CD4-positive, alpha-beta memory T cell (primary cell): ENCODE measurements around the gene SLC38A9. TPM values are rescaled to one million over a fixed set of nuclear protein-coding genes. Genes with fewer than 3 reads are reported as not detected.
A peak's percentile ranks its signal among the peaks of the same experiment; 100 is the strongest.

Experiments
- CTCF ChIA-PET: fragments of 350-600 bp; sonication (Branson Sonifier 250); formaldehyde crosslinking; loops from one replicate; lab custom pipeline; 2021; ENCODE audit warnings: inconsistent platforms; ENCODE audit not compliant: partially characterized antibody; lab: Charles Lee
- POLR2A ChIA-PET: fragments of 350-600 bp; sonication (Branson Sonifier 250); formaldehyde crosslinking; loops from one replicate; lab custom pipeline; 2021; ENCODE audit not compliant: partially characterized antibody; lab: Charles Lee
- DNase-seq, 5 donors: peaks; one replicate each; pipeline versions ENCODE4 v3.0.0 to v3.0.0-alpha.2; 2020 to 2022; ENCODE audit warnings: mixed read lengths in 1 of 5
- H3K27ac ChIP-seq: one replicate; pipeline ENCODE4 v1.7.0; 2013; ENCODE audit warnings: low read depth, low read length
- H3K27me3 ChIP-seq: 2 replicates; pipeline ENCODE4 v1.7.0; 2013; ENCODE audit warnings: mild to moderate bottlenecking, low read length, moderate library complexity; ENCODE audit not compliant: insufficient read depth
- H3K36me3 ChIP-seq: 2 replicates; pipeline ENCODE4 v1.7.0; 2013; ENCODE audit warnings: mild to moderate bottlenecking, low read length, moderate library complexity; ENCODE audit not compliant: insufficient read depth
- H3K4me1 ChIP-seq: 2 replicates; pipeline ENCODE4 v1.7.0; 2013; ENCODE audit warnings: mild to moderate bottlenecking, low read length, moderate library complexity; ENCODE audit not compliant: insufficient read depth
- H3K4me3 ChIP-seq, 2 donors: one replicate each; pipeline ENCODE4 v1.7.0; 2013; ENCODE audit warnings: low read length in 2 of 2, mild to moderate bottlenecking in 1 of 2
- H3K9me3 ChIP-seq, 2 donors: one replicate each; pipeline ENCODE4 v1.7.0; 2013; ENCODE audit warnings: low read length in 2 of 2, control low read depth in 1 of 2; ENCODE audit not compliant: control insufficient read depth in 1 of 2
- H3K27ac Mint-ChIP-seq, 7 donors: one replicate each; pipeline ENCODE4 v1.8.0; 2020 to 2021; ENCODE audit warnings: mixed read lengths in 7 of 7, mild to moderate bottlenecking in 6 of 7, inconsistent platforms in 3 of 7, moderate library complexity in 3 of 7
- H3K27me3 Mint-ChIP-seq, 2 donors: one replicate each; pipeline ENCODE4 v1.8.0; 2020 to 2021; ENCODE audit warnings: mixed read lengths in 2 of 2
- H3K36me3 Mint-ChIP-seq, 2 donors: one replicate each; pipeline ENCODE4 v1.8.0; 2020 to 2021; ENCODE audit warnings: mixed read lengths in 2 of 2, inconsistent platforms in 1 of 2, mild to moderate bottlenecking in 1 of 2
- H3K4me1 Mint-ChIP-seq, 4 donors: one replicate each; pipeline ENCODE4 v1.8.0; 2020 to 2021; ENCODE audit warnings: mixed read lengths in 4 of 4, mild to moderate bottlenecking in 1 of 4
- H3K4me3 Mint-ChIP-seq, 8 donors: one replicate each; pipeline ENCODE4 v1.8.0; 2020 to 2021; ENCODE audit warnings: mixed read lengths in 8 of 8, mild to moderate bottlenecking in 7 of 8, moderate library complexity in 6 of 8, inconsistent platforms in 3 of 8
- H3K9me3 Mint-ChIP-seq, 8 donors: one replicate each; pipeline ENCODE4 v1.8.0; 2020 to 2021; ENCODE audit warnings: mixed read lengths in 8 of 8, mild to moderate bottlenecking in 5 of 8, inconsistent platforms in 3 of 8, moderate library complexity in 1 of 8
- intact Hi-C: fragments of 100-400 bp; cut with micrococcal nuclease; formaldehyde crosslinking; loops from one replicate; pipeline ENCODE4 v1.15.1; 2023
- polyA plus RNA-seq, 2 donors: library from polyadenylated mRNA; unstranded; fragments of 300-500 nt; fragmentation: Illumina TruSeq; gene quantifications; one replicate each; pipeline ENCODE4 v1.2.3, GENCODE V29; 2021
- total RNA-seq, 2 experiments: library from RNA; stranded (reverse); gene quantifications; one replicate each; pipeline ENCODE4 v1.2.3, GENCODE V29; 2021

The SLC38A9 gene
- total and polyA plus RNA-seq, 4 experiments from 2014 or later, result 7.0 to 28.2 (median 22.0) TPM

DNA sequence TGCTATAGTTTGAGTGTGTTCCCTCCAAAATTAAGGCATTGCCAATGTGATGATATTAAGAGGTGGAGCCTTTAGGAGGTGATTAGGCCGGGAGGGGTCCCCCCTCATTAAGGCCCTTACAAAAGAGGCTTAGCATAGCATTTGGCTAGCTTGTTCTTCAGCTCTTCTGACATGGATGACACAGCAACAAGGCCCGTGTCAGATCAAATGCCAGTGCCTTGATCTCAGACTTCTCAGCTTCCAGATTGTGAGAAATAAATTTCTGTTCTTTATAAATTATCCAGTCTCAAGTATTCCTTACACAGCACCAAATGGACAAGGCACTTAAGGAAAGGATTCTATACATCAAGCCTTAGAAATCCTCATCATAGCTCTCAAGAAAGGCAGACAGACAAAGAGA, 31.8 kb downstream of the SLC38A9 start:
- Mint-ChIP-seq H3K36me3 (peaks cover 3 to 12% of the 10 kb centered on the region in 2 donors), H3K27me3 (no peaks in the 10 kb centered on the region), H3K9me3 (no peaks in the 10 kb centered on the region), H3K4me1 (peaks cover 0 to 4% (median 1%) of the 10 kb centered on the region in 4 donors), H3K27ac (peak overlapping the region in 2 of 7 donors; percentile 8 to 24), H3K4me3 (no peak overlapping the region)
- ChIA-PET CTCF (no interaction called here), POLR2A (no interaction called here)
- no peaks in the 10 kb centered on the region for H3K9me3 ChIP-seq
- no peak overlapping the region for H3K27ac ChIP-seq
- no peak overlapping the region for H3K4me3 ChIP-seq
- intact Hi-C loops, result no loop called here
- H3K27me3 ChIP-seq, result no peaks in the 10 kb centered on the region
- no peak for DNase-seq
- H3K36me3 ChIP-seq, result no peaks in the 10 kb centered on the region
- H3K4me1 ChIP-seq, result no peaks in the 10 kb centered on the region

DNA sequence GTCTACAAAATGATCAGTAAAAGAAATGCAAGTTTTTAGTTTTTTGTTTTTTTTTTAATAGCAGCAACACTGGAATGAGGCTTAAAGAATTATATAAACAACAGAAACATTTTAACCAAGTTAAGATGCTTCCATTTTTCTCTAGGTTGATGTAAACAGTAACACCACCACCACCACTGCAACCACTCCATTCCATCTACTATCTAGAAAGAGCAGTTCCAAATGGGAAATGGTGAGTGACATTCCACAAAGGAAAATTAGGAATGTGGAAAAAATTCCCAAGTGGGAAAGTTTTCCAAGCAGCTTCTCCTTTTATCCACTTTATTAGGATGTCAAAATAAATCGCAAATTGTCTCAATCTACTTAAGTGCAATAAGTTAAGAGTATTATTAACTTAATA, 32.6 kb downstream of the SLC38A9 start:
- H3K4me3 ChIP-seq, result no peak overlapping the region
- intact Hi-C loops, result no loop called here
- Mint-ChIP-seq H3K36me3 (peaks cover 4 to 12% of the 10 kb centered on the region in 2 donors), H3K4me3 (no peak overlapping the region), H3K4me1 (peaks cover 0 to 4% (median 1%) of the 10 kb centered on the region in 4 donors), H3K9me3 (no peaks in the 10 kb centered on the region), H3K27me3 (no peaks in the 10 kb centered on the region), H3K27ac (no peak overlapping the region)
- no peaks in the 10 kb centered on the region for H3K9me3 ChIP-seq
- no peaks in the 10 kb centered on the region for H3K4me1 ChIP-seq
- ChIA-PET POLR2A (no interaction called here), CTCF (interaction anchor here (2.4 kb wide), 1 partner anchor 12 kb away, joined by 13 read pairs; no protein-coding TSS in a partner anchor)
- H3K36me3 ChIP-seq, result no peaks in the 10 kb centered on the region
- no peak for DNase-seq
- no peaks in the 10 kb centered on the region for H3K27me3 ChIP-seq
- no peak overlapping the region for H3K27ac ChIP-seq

DNA sequence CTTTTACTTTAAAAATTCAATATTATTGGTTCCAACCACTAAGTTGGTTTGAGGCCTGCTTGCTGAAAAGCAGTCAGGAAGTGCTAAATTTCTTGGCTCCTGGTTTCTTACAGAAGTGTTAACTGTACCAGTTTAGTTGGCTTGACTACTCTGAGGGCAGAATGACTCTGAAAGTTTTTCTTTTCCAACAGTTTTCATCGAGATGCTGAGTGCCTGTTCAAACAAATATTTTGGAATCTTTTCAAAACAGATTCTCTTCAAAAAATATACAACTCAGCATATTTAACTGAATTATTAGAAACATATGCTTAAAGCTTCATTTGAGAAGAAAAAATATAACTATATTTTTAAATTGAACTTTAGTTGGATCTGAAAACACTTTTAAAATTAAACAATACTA, 37.0 kb downstream of the SLC38A9 start:
- Histone ChIP-seq H3K4me1 (no peaks in the 10 kb centered on the region), H3K27ac (no peak overlapping the region), H3K4me3 (no peak overlapping the region), H3K27me3 (no peaks in the 10 kb centered on the region), H3K9me3 (no peaks in the 10 kb centered on the region), H3K36me3 (no peaks in the 10 kb centered on the region)
- Mint-ChIP-seq H3K27ac (no peak overlapping the region), H3K9me3 (no peaks in the 10 kb centered on the region), H3K4me1 (peaks cover 0 to 4% (median 1%) of the 10 kb centered on the region in 4 donors), H3K27me3 (no peaks in the 10 kb centered on the region), H3K4me3 (no peak overlapping the region), H3K36me3 (peaks cover 13% of the 10 kb centered on the region in 2 donors)
- POLR2A ChIA-PET, result no interaction called here
- intact Hi-C loops, result no loop called here
- CTCF ChIA-PET, result no interaction called here
- DNase-seq, result no peak

DNA sequence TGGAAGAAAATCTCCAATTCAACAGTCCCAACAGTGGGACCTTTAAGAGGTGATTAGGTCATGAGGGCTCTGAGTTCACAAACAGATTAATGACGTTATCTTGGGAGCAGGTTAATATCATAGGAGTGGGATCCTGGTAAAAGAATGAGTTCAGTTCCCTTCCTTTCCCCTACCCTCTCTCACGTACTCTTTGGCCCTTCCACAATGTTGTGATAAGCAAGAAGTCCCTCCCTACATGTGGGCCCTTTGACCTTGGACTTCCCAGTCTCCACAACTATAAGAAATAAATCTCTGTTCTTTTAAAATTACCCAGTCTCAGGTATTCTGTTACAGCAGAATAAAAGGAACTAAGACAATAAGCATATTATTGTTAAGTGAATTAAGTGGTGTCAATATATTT, 37.8 kb downstream of the SLC38A9 start:
- Mint-ChIP-seq H3K27ac (no peak overlapping the region), H3K4me3 (no peak overlapping the region), H3K27me3 (no peaks in the 10 kb centered on the region), H3K4me1 (peaks cover 0 to 4% (median 1%) of the 10 kb centered on the region in 4 donors), H3K9me3 (no peaks in the 10 kb centered on the region), H3K36me3 (peaks cover 13 to 15% of the 10 kb centered on the region in 2 donors)
- Histone ChIP-seq H3K4me3 (no peak overlapping the region), H3K4me1 (no peaks in the 10 kb centered on the region), H3K27ac (no peak overlapping the region), H3K9me3 (no peaks in the 10 kb centered on the region), H3K36me3 (no peaks in the 10 kb centered on the region), H3K27me3 (no peaks in the 10 kb centered on the region)
- POLR2A ChIA-PET, result no interaction called here
- CTCF ChIA-PET, result no interaction called here
- no peak for DNase-seq
- intact Hi-C loops, result no loop called here

DNA sequence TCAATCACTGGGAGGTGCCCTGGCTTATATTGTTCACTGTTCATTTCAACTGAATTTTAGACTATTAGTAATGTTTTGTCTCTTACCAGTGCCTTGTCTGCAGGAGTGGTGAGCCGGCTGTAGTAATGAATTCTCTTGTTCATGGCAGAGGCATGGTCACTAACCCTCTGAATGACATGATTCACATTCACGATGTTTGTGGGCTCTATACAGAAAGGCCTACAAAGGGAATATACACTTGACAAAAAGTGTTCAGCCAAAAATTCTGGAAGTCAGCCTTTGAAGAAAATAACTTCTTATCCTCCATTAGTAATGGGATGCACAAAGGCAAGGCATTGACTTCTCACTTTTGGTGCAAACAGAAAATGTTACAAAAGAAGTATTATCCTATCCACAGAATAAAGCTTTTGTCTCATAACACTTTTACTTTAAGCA, 39.6 kb downstream of the SLC38A9 start:
- Mint-ChIP-seq H3K36me3 (peaks cover 18 to 20% of the 10 kb centered on the region in 2 donors), H3K9me3 (no peaks in the 10 kb centered on the region), H3K4me3 (no peak overlapping the region), H3K27me3 (no peaks in the 10 kb centered on the region), H3K4me1 (peaks cover 0 to under 1% (median 0%) of the 10 kb centered on the region in 4 donors), H3K27ac (no peak overlapping the region)
- DNase-seq, result no peak
- intact Hi-C loops, result no loop called here
- ChIA-PET POLR2A (no interaction called here), CTCF (no interaction called here)
- Histone ChIP-seq H3K27me3 (no peaks in the 10 kb centered on the region), H3K4me1 (no peaks in the 10 kb centered on the region), H3K27ac (no peak overlapping the region), H3K9me3 (no peaks in the 10 kb centered on the region), H3K36me3 (no peaks in the 10 kb centered on the region), H3K4me3 (no peak overlapping the region)

DNA sequence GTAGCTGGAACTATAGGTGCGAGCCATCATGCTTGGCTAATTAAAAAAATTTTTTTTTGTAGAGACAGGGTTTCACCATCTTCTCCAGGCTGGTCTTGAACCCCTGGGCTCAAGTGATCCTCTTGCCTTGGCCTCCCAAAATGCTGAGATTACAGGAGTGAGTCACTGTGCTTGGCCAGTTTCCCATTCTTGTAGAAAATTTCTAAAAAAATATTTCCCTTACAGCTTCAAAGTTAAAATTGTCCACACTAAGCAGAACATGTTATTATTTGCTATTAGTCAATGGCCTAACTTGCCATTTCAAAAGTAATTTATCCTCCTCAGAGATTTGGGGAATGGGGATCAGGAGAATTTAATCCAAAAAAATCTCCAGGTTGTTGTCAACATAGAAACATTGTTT, 40.1 kb downstream of the SLC38A9 start:
- no peaks in the 10 kb centered on the region for H3K4me1 ChIP-seq
- no peaks in the 10 kb centered on the region for H3K9me3 Mint-ChIP-seq
- H3K9me3 ChIP-seq, result no peaks in the 10 kb centered on the region
- H3K27ac Mint-ChIP-seq, result no peak overlapping the region
- H3K4me3 ChIP-seq, result no peak overlapping the region
- H3K36me3 ChIP-seq, result no peaks in the 10 kb centered on the region
- H3K36me3 Mint-ChIP-seq, result peaks cover 21 to 22% of the 10 kb centered on the region in 2 donors
- intact Hi-C loops, result no loop called here
- ChIA-PET POLR2A (no interaction called here), CTCF (no interaction called here)
- no peak overlapping the region for H3K27ac ChIP-seq
- H3K4me3 Mint-ChIP-seq, result no peak overlapping the region
- no peaks in the 10 kb centered on the region for H3K27me3 ChIP-seq
- no peaks in the 10 kb centered on the region for H3K4me1 Mint-ChIP-seq
- no peak for DNase-seq
- no peaks in the 10 kb centered on the region for H3K27me3 Mint-ChIP-seq

DNA sequence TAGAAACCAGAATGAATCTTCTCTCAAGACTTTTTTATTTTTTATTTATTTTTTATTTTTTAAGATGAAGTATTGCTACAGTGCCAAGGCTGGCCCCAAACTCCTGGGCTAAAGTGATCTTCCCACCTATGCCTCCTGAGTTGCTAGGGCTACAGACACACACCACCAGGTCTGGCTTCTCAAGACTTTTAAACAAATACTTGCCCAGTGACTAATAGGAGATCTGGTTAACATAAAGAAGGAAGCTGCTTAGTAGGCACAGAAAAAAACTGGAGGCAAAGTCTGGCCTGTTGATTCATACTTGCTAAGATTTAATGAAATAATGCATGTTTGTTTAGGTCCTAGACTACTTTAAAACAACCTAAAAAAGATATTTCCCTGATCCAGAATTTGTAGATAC, 43.8 kb downstream of the SLC38A9 start:
- POLR2A ChIA-PET, result no interaction called here
- H3K4me1 ChIP-seq, result no peaks in the 10 kb centered on the region
- Mint-ChIP-seq H3K27me3 (no peaks in the 10 kb centered on the region), H3K9me3 (no peaks in the 10 kb centered on the region), H3K4me3 (no peak overlapping the region), H3K36me3 (peaks cover 21 to 22% of the 10 kb centered on the region in 2 donors), H3K4me1 (no peaks in the 10 kb centered on the region), H3K27ac (peak overlapping the region in 1 of 7 donors; percentile 55)
- H3K9me3 ChIP-seq, result no peaks in the 10 kb centered on the region
- CTCF ChIA-PET, result no interaction called here
- intact Hi-C loops, result no loop called here
- H3K36me3 ChIP-seq, result no peaks in the 10 kb centered on the region
- H3K27ac ChIP-seq, result no peak overlapping the region
- no peak overlapping the region for H3K4me3 ChIP-seq
- DNase-seq, result no peak
- H3K27me3 ChIP-seq, result no peaks in the 10 kb centered on the region

DNA sequence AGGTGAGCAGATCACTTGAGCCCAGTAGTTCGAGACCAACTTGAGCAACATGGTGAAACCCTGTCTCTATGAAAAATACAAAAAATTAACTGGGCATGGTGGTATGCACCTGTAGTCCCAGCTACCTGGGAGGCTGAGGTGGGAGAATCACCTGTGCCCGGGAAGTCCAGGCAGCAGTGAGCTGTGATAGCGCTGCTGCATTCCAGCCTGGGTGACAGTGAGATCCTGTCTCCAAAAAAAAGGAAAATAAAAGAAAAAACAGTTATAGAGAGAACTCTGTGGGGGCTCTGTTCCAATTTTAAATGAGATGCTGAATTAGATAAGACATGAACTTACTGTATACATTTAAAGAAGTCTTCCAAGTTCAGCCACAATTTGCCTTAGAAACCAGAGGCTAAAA, 44.2 kb downstream of the SLC38A9 start:
- H3K4me1 ChIP-seq, result no peaks in the 10 kb centered on the region
- no peaks in the 10 kb centered on the region for H3K27me3 ChIP-seq
- no peak for DNase-seq
- intact Hi-C loops, result no loop called here
- POLR2A ChIA-PET, result no interaction called here
- peaks cover 17 to 22% of the 10 kb centered on the region in 2 donors for H3K36me3 Mint-ChIP-seq
- H3K4me3 ChIP-seq, result no peak overlapping the region
- no peak overlapping the region for H3K27ac ChIP-seq
- H3K27ac Mint-ChIP-seq, result no peak overlapping the region
- no peaks in the 10 kb centered on the region for H3K36me3 ChIP-seq
- H3K9me3 Mint-ChIP-seq, result no peaks in the 10 kb centered on the region
- CTCF ChIA-PET, result no interaction called here
- H3K4me3 Mint-ChIP-seq, result no peak overlapping the region
- no peaks in the 10 kb centered on the region for H3K4me1 Mint-ChIP-seq
- no peaks in the 10 kb centered on the region for H3K9me3 ChIP-seq
- no peaks in the 10 kb centered on the region for H3K27me3 Mint-ChIP-seq
